Measurements from ENCODE around the gene MPDZ.

MPDZ gene

DNA sequence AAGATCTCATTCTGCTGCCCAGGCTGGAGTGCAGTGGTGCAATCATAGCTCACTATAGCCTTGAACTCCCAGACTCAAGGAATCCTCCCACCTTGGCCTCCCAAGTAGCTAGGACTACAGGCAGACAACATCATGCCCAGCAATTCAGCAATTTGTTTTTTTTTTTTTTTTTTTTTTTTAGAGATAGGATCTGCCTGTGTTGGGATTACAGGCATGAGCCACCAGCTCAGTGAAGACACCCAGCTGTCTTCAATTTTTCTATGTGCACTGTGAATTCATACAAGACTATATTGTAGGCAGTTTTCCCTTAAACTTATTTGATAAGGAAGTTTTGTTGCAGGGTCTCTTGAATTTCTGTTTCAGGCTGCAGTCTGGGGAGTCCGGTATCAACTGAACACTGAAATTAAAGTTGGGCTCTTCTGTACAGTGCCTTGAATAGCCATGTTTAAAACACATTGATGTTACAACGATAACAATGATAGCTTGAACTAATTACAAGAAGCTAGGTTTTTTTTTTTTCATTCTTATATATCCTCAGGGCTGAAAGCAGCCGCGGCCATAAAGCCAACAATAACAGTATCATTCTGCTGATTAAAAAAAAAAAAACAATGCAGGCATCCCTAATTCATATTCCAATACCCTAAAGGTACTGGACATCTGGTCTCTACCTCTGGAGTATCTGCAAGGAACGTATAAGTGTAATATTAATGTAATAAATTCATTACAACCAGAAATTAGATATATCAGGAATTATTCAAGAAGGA lies 63.5 kb downstream of the MPDZ start:
- H3K9me3 ChIP-seq (ENCODE audit: severe bottlenecking), result no peaks in the 10 kb centered on the region
- no peaks in the 10 kb centered on the region for H3K27me3 ChIP-seq (ENCODE audit: insufficient read depth, low read depth, severe bottlenecking)
- DNase-seq, result no peak
- TF ChIP-seq, protein P1, sequence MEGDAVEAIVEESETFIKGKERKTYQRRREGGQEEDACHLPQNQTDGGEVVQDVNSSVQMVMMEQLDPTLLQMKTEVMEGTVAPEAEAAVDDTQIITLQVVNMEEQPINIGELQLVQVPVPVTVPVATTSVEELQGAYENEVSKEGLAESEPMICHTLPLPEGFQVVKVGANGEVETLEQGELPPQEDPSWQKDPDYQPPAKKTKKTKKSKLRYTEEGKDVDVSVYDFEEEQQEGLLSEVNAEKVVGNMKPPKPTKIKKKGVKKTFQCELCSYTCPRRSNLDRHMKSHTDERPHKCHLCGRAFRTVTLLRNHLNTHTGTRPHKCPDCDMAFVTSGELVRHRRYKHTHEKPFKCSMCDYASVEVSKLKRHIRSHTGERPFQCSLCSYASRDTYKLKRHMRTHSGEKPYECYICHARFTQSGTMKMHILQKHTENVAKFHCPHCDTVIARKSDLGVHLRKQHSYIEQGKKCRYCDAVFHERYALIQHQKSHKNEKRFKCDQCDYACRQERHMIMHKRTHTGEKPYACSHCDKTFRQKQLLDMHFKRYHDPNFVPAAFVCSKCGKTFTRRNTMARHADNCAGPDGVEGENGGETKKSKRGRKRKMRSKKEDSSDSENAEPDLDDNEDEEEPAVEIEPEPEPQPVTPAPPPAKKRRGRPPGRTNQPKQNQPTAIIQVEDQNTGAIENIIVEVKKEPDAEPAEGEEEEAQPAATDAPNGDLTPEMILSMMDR (IDR thresholded peaks at IDR 0.05; ENCODE audit: low read depth, low read length), result no peak
- H3K4me3 ChIP-seq (ENCODE audit: low read depth, low read length), result no peak overlapping the region
- no peak overlapping the region for H3K27ac ChIP-seq
- H3K36me3 ChIP-seq, result peaks cover 3% of the 10 kb centered on the region

- H3K36me3 ChIP-seq, result peaks cover 3% of the 10 kb centered on the region
- H3K27me3 ChIP-seq (ENCODE audit: insufficient read depth, low read depth, severe bottlenecking), result no peaks in the 10 kb centered on the region
- TF ChIP-seq, protein P1 (IDR thresholded peaks at IDR 0.05; ENCODE audit: low read depth, low read length), result no peak
- no peak overlapping the region for H3K4me3 ChIP-seq (ENCODE audit: low read depth, low read length)
- no peak overlapping the region for H3K27ac ChIP-seq
- H3K9me3 ChIP-seq (ENCODE audit: severe bottlenecking), result no peaks in the 10 kb centered on the region
- no peak for DNase-seq
Observed at GRCh38 chr9:13213998-13214397, 65.5 kb downstream of the MPDZ start.

GRCh38 chr9:13213337-13213736 lies 66.2 kb downstream of the MPDZ start:
- no peak overlapping the region for H3K4me3 ChIP-seq (ENCODE audit: low read depth, low read length)
- no peaks in the 10 kb centered on the region for H3K9me3 ChIP-seq (ENCODE audit: severe bottlenecking)
- DNase-seq, result no peak
- no peak overlapping the region for H3K27ac ChIP-seq
- TF ChIP-seq, protein P1 (IDR thresholded peaks at IDR 0.05; ENCODE audit: low read depth, low read length), result no peak
- no peaks in the 10 kb centered on the region for H3K27me3 ChIP-seq (ENCODE audit: insufficient read depth, low read depth, severe bottlenecking)
- H3K36me3 ChIP-seq, result peaks cover 3% of the 10 kb centered on the region

DNA sequence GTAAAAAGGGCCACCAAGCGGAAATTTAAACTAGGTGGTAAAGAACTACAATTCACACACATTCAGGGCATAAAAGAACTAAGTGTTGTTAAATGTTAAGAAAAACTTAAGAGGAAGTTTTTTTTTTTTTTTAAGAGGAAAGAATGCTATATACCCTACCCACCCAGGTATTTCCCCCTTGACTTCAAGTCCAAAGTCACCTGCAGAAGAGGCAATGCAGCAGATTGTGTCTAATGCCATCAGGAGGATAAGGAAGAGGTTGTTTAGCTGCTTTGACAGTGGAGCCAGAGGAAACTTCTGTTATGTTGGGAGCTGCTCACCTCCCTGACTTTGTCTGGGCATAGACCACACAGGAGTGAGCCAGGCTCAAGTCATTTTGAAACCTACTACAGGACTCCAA lies 69.2 kb downstream of the MPDZ start:
- Histone ChIP-seq H3K27ac (no peak overlapping the region), H3K36me3 (no peaks in the 10 kb centered on the region; the same call in none of the 2 replicates), H3K27me3 (ENCODE audit: insufficient read depth, low read depth, severe bottlenecking) (no peaks in the 10 kb centered on the region), H3K4me3 (ENCODE audit: low read depth, low read length) (no peak overlapping the region), H3K9me3 (ENCODE audit: severe bottlenecking) (no peaks in the 10 kb centered on the region)
- no peak for DNase-seq
- TF ChIP-seq, protein P1 (IDR thresholded peaks at IDR 0.05; ENCODE audit: low read depth, low read length), result no peak

DNA sequence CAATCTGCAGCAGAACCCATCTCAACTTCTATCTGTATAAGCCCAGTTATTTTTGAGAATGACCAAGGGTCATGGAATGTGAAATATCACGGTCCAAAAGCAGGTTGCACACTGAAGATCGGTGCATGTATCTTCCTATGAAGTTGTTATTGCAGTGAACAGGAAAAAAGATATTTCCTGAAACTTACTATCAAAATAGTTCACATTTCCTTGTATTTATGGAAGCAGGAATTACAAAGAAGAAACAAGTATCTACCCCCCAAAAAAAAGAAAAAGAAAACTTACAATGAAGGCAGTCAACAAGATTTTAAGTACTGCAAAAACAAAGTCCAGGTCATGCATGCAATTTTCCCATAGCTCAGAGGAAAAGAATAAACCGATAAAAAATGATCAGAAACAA lies 70.0 kb downstream of the MPDZ start:
- no peaks in the 10 kb centered on the region; the same call in none of the 2 replicates for H3K36me3 ChIP-seq
- DNase-seq, result no peak
- TF ChIP-seq, protein P1 (IDR thresholded peaks at IDR 0.05; ENCODE audit: low read depth, low read length), result no peak

GRCh38 chr9:13205824-13206223 lies 73.7 kb downstream of the MPDZ start:
- no peak overlapping the region for H3K27ac ChIP-seq
- TF ChIP-seq, protein P1 (IDR thresholded peaks at IDR 0.05; ENCODE audit: low read depth, low read length), result no peak
- H3K27me3 ChIP-seq (ENCODE audit: insufficient read depth, low read depth, severe bottlenecking), result no peaks in the 10 kb centered on the region
- H3K9me3 ChIP-seq (ENCODE audit: severe bottlenecking), result no peaks in the 10 kb centered on the region
- H3K36me3 ChIP-seq, result no peaks in the 10 kb centered on the region; the same call in 1 of the 2 replicates
- no peak overlapping the region for H3K4me3 ChIP-seq (ENCODE audit: low read depth, low read length)
- no peak for DNase-seq

More for the DNA sequence above, 70.0 kb downstream of the MPDZ start:
- Histone ChIP-seq H3K27me3 (ENCODE audit: insufficient read depth, low read depth, severe bottlenecking) (no peaks in the 10 kb centered on the region), H3K9me3 (ENCODE audit: severe bottlenecking) (no peaks in the 10 kb centered on the region), H3K27ac (no peak overlapping the region), H3K4me3 (ENCODE audit: low read depth, low read length) (no peak overlapping the region)

Measured in WERI-Rb-1 (cell line).